HG03095 (cell line): ENCODE measurements around the gene SLC2A9.

Experiments
- ATAC-seq: cut with Tn5 transposase; IDR thresholded peaks from one replicate; pipeline ENCODE4 v1.9.1; 2021; ENCODE audit warnings: moderate library complexity; ENCODE audit not compliant: unreplicated experiment

SLC2A9 gene

GRCh38 chr4:9899306-9900055, 121.8 kb downstream of the SLC2A9 start:
- no peak for ATAC-seq

- ATAC-seq, result no peak
Observed at GRCh38 chr4:9898596-9899305, 122.5 kb downstream of the SLC2A9 start.

GRCh38 chr4:9895333-9895705, 126.0 kb downstream of the SLC2A9 start:
- ATAC-seq, result no peak

- no peak for ATAC-seq
Observed at GRCh38 chr4:9894644-9895332, 126.5 kb downstream of the SLC2A9 start.

- no peak for ATAC-seq
Observed at GRCh38 chr4:9893329-9894108, 127.8 kb downstream of the SLC2A9 start.

- ATAC-seq, result no peak
Observed at GRCh38 chr4:9891740-9892139, 129.6 kb downstream of the SLC2A9 start.

GRCh38 chr4:9891056-9891455, 130.2 kb downstream of the SLC2A9 start:
- no peak for ATAC-seq

GRCh38 chr4:9889306-9889705, 132.0 kb downstream of the SLC2A9 start:
- no peak for ATAC-seq

- ATAC-seq, result no peak
Observed at GRCh38 chr4:9885958-9886357, 135.3 kb downstream of the SLC2A9 start.

- ATAC-seq, result no peak
Observed at GRCh38 chr4:9880406-9881197, 140.7 kb downstream of the SLC2A9 start.

- ATAC-seq, result no peak
Observed at GRCh38 chr4:9877123-9877522, 144.2 kb downstream of the SLC2A9 start.

GRCh38 chr4:9875516-9875915, 145.8 kb downstream of the SLC2A9 start:
- no peak for ATAC-seq

- ATAC-seq, result no peak
Observed at GRCh38 chr4:9874385-9874784, 146.9 kb downstream of the SLC2A9 start.

- no peak for ATAC-seq
Observed at GRCh38 chr4:9870165-9870790, 151.0 kb downstream of the SLC2A9 start.

GRCh38 chr4:9867751-9868425, 153.4 kb downstream of the SLC2A9 start:
- no peak for ATAC-seq

- no peak for ATAC-seq
Observed at GRCh38 chr4:9866931-9867330, 154.4 kb downstream of the SLC2A9 start.

GRCh38 chr4:9861561-9861960, 159.7 kb downstream of the SLC2A9 start:
- ATAC-seq, result no peak

GRCh38 chr4:9859810-9860209, 161.5 kb downstream of the SLC2A9 start:
- ATAC-seq, result no peak

- no peak for ATAC-seq
Observed at GRCh38 chr4:9849538-9849920, 171.8 kb downstream of the SLC2A9 start.
